CMK (cell line): ENCODE data around the gene GRIA4.

Experiments used
- DNase-seq: peaks from one replicate; pipeline ENCODE4 v3.0.0-alpha.2; 2010; ENCODE audit warnings: low read depth

Gene GRIA4

DNA sequence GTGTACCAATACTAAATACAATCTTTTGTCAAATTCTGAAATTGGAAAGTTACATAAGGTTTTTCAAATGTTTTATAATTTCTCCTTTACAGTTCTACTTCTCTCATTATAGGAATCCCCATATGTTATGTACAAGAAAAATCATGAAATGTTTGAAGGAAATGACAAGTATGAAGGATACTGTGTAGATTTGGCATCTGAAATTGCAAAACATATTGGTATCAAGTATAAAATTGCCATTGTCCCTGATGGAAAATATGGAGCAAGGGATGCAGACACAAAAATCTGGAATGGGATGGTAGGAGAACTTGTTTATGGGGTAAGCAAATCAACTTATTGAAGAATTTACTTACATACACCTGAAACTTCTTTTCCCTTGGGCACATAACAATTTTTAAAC is 308.7 kb downstream of the GRIA4 start:
- no peak for DNase-seq

DNA sequence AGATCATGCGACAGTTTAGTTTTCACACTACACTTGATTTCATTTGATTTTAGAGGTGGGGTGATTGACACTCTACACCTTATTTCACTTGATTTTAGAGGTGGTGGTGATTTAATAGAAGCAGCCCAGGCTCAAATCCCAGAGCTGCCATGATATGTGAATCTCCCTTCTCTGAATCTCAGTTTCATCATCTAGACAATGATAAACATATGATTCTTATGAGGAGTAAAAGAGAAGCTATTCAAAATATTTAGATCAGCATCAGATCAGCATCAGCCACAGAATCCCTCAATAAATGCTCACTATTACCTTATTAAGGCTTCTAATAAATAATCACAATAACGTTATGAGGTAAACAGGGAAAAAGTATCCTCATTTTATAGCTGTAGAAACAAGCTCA is 313.4 kb downstream of the GRIA4 start:
- no peak for DNase-seq

DNA sequence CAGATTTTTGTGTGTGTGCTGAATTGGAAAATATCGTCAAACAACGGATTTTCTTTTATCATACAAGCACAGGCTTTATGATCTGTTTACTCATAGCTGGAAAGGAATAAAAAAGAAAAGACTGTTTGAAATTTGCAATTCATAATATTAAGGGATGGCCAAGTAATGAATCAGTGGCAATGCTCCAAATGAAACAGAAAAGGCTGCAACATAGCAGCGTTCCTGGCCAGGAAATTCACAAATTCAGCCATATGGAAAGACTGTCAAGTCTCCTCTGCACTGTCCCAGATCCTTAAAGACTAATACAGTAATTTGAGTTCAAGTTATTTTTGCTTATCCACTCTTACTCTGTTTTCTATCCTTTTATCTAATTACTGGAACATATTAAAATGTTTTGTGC is 313.9 kb downstream of the GRIA4 start:
- DNase-seq = no peak

DNA sequence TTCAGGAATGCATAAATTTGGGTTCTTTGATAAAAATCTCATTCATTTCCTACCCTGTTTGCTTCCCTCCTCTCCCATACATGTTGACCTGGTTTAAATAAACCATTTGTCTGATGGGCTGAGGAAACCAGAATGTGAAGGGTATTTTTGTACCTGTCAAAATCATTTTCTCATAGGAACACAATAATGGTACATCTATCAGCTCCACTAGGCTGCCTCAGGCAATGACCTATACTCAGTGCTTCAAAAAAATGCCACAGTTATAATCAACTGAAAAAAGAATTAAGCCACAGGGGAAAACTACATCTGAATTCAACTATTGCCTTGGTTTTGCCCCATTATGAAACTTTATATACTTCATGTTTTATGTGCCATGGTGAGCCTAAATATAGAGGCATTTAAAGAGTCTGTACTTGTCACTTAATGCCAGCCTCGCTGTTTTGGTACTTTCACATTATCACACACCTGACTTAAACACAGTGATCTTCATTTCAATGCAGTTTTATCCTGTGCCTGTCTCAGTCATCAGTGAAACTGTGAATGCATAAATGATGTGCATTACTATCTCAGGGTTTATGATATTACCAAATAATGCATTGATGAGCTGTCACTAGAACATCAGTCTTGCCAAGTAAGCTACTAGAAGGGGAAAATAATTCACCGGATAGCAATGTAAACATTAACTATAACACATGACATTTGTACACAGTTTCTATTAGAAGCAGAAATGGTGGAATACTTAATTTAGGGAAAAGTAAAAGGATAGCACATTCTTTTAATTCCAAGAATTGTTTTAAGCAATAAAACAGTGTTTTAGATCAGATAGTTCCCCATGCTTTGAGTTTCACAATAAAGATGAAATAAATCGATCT is 319.4 kb downstream of the GRIA4 start:
- DNase-seq = no peak

DNA sequence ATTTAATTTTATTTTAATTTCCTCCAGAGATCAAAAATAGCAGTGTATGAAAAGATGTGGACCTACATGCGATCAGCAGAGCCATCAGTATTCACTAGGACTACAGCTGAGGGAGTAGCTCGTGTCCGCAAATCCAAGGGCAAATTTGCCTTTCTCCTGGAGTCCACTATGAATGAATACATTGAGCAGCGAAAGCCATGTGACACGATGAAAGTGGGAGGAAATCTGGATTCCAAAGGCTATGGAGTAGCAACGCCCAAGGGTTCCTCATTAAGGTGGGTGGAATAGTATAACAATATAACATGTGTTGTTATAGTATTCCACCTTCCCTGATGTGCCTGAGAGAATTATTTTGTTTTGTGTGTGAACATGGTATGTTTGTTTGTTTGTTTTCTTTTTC is 323.8 kb downstream of the GRIA4 start:
- no peak for DNase-seq

DNA sequence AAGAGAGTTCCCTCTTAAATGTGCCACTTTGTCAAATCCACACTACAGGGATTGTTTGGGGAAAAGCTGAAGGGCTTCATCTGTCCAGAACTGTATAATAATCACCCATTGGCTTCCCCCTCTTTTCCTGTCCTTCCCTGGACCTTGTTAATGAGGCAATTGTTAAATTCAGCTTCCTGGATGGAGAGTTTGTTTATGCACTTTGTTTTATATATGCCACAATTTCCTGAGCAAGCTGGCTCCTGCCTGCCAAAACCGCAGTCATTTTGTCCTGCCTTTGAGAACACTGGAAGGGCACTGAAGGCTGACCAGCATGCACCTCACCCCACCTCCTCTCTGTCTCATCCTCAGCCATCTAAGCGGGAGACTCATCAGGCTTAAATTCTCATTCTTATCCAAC is 325.9 kb downstream of the GRIA4 start:
- DNase-seq = no peak

DNA sequence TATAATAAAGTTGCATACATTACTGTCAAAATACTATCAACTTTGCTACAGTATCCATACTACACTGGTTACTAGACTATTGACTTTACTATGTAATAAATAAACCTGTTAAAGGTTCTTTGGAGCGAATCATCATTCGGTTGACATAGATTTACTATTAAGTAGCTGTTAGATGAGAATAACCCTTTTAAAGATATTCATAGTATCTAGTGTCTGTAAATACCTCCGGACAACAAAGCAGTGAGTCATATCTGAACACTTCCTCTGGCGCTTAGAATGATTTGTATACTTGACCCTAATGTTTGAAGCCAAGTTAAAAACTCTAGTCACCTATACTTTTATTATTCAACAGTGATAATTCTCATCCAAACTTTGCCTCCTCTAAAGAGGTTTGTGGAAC is 327.5 kb downstream of the GRIA4 start:
- no peak for DNase-seq

DNA sequence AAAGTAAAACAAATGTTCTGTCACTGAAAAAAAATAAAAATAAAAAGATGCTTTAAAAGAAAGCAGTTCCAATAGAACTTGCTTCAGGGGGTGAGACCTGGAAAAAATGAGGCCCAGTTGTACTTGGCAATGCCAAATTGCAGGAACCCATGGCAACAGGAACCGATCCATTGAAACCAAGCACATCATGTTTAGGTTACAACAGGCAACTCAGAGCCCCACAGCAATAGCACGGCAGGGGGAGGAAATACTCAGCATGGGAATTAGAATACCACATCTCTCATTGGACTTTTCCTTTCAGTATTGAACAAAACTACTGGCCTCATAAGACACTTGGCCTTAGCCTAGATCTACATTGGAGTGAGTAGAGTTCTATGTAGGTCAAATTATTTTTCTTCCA is 327.9 kb downstream of the GRIA4 start:
- DNase-seq = no peak

DNA sequence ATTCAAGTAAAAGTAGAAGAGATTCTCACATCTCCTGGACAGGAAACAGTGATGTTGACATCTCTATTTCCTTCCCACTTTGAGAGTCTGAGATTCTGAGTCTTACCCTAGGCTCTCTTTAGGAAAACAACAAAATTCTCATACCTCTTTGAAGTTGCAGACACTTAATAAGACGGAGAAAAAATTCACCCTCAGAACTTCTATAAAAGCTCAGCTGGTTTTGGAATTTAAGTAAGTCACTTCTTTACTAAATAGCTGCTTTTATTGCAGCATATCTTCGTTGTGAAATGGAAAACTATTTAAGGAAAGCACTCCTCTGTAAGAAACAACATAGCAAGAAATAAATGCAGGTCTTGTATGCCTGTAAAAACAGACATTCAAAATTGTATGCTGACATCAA is 333.0 kb downstream of the GRIA4 start:
- DNase-seq = no peak

DNA sequence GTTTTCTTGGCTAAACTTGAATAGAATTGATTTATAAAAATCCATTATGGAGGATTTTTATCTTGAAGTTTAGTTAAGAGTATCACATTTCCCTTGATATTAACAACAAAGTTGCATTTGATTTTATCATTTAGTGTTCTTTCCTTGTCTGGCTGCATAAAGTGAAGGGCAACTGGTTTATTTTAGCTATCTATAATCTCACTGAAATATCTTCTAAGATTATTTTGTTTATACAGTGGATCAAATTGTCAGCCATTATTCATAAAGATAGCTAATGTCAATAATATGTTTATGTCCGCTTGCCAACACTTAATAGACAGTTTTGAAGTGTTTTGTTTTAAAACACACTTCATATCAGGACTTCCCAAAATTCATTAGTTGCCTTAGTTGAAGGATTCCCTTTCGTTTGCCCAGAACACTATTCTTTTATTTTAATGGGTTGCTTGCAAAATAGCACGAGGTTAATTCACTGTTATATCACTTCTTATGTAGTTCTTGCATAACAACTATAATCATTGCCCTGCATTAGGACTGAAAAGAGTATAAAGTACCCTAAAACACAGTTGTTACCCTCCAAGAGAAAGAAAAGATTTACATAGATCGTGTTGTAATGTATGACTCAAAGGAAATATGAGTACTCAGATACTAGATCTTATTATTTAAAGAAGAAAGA is 339.2 kb downstream of the GRIA4 start:
- no peak for DNase-seq

DNA sequence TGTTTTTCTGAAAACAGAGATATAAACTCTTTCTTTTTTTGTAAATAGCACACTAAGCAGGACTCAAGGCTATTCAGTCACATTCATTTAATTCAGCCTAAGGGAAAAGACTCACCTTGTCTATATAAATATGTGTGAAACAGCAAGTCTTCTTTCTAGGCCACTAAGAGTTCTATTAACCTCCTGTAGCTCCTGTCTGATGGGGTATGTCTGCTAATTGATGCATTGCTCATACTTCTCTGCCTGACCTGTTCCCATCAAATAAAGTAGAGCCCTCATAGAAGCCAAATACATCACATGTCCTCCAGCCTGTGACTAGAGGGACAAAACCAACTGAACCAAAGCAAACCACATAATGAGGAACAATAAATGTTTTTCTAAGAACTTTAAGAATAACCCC is 344.0 kb downstream of the GRIA4 start:
- no peak for DNase-seq

DNA sequence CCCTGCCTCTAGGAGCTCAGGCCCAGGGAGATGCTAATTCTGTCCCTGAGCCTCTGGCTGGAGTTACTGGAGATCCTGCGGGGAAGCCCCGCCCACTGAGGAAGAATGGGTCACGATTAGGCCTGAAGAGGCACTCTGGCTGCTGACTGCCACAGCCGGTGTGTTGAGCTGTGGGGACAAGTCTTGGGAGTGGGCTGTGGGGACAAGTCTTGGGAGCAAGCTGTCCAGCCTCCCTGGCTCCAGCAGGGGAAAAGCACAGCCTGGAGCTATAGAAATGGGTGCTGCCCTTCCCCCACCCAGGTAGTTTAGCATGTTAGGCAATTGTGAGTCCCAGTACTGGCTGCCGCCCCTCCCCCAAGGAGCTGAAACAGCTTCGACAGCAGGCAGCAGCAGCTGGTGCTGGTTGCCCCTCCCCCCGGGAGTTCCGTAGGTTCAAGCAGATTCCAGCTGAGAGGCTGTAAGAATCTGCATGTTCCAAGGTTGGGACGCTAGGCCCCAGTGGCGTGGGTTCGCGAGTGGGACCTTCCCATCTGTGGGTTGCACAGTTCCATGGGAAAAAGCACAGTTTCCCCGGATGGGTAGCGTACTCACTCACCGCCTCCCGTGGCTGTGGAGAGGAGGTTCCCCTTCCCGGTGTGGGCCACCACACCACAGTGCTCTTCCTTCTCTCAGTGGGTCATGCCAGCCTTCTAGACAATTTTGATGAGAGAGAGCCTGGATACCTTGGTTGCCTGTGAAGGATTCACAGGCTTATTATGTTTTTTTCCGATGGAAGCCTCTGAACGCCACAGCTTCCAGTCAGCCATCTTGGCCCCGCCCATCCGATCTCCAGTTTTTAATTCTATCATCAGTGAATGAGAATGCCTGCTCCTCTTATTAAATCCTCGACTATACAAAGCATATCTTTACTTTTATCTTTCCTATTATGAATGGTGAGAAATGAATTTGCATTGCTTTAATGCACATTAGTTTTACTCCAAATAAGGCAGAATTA is 350.7 kb downstream of the GRIA4 start:
- DNase-seq = no peak

DNA sequence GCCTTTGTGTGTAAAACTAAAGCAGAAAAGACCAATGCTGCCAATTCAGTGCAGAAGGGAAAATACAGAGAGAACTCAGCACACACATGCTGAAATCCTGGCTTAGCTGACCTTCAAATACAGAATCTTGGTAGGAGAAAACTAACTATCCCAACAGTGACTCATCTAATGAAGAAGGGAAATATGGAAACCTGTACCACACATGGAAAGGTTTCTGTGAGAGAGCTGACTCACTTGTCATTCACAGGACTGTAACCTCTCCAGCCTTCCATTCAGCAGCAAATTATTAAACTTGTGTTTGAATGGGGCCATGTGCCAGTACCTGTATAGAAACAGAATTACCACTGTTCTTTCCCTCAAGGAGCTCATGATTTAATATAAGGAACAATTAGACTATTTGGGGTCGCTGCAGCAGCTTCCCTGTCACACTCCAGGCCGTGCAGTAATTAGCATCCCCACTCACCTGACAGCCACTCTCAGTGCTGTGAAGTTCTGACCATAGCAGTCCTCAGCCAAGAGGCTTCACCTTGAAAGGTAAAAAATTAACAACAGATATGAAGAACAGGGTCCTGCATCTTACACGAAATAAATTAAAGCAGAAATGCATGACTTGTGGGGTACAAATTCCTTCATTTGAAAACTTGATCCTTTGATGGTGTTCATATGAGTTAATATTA is 358.3 kb downstream of the GRIA4 start:
- DNase-seq = no peak

DNA sequence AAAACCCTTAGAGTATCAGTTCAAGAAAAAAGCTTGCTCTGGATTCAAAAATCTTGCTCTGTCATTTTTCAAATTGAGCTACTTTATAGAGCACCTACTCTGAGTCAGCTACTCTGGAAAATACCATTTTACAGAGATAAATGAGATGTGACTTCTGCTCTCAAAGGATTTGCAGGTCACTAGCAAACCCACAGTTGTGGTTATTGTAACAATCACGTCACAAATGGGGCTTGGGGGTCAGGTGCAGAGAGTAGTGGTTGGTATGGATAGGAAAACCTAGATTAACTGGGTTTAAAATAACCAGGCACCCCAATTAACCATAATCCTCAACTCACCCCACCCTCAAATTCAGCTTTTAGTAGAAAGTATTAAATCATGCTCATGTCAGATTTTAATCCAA is 359.9 kb downstream of the GRIA4 start:
- no peak for DNase-seq

DNA sequence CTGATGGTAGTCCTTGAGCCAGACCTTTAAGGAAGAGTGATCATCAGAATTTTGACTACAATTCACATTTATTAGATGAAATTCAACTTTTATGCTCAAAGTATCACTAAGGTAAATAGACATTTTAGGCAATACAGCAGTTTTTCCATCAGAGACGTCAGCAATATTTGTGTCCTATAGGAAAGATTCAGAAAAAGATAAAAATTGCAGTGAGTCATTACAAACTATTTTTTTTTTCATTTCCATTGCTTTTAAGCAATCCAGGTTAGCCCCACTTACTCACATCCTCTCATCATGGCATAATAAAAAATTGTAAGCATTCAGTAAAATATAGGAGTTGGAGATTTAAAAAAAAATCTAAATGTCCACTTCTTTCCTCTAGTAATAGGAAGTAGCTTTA is 365.3 kb downstream of the GRIA4 start:
- DNase-seq = no peak

DNA sequence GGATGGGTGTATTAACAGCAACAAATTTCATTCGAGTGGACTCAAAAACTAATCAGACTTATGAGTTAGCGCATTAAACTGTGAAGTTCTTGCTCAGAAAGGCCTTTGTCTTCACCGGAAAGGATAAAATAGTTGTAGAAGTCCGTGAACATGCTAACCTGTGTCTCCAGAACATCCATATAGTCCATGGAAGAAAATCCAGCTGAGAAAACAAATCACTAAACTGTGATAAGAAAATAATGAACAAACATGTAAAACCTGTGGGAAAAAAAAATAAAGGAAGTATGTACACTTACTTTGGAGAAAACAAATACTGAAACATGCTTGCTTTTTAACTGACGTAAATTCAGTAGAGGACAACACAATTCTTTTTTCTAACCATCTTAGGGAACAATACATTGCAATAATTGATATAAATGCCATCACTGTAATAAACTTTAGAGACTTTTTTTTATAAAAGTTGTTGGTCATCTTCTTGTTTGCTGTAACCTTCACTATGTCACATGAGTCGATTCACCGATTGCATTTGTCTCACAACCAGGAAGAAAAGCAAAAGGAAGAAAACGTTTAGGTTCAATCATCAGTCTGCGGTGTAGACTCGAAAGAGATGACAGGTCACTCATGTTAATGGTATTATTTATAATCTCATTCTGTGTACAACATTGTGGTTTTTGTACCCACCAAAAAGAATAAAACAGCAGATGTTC is 370.3 kb downstream of the GRIA4 start:
- DNase-seq = no peak

DNA sequence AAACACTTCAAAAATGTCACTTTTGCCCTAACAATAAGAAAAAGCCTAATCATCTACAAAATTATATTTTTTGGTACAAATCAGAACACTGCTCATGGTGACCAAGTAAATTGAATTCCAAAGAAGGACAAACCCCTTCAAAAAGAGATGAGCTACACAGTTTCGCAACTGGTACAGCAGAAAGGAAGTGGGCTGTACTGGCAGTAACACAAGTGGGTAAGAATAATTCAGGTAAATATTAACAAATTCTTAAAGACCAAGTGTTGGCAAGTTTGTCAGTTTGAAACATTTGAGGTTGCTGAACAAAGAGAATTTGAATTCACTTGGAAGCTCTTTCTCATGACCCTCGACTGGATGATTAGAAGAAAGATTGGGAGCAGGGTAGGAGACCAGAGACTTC is 376.7 kb downstream of the GRIA4 start:
- no peak for DNase-seq

DNA sequence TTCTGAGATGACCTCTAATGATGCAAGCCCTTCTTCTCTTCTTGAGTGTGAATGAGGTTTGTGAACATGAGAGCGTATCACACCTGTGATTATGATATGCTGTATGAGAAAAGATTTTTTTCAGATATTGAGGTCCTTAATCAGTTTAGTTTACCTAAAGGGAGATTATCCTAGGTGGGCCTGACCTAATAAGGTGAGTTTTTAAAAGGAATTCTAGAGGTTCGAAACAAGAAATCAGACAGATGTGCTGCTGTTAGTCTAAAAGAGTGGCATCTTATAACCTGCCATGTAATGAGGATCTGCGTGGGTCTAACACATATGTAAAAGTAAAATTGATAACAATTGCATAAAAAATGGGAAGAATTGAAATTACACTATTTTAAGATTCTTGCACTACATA is 378.3 kb downstream of the GRIA4 start:
- DNase-seq = no peak

DNA sequence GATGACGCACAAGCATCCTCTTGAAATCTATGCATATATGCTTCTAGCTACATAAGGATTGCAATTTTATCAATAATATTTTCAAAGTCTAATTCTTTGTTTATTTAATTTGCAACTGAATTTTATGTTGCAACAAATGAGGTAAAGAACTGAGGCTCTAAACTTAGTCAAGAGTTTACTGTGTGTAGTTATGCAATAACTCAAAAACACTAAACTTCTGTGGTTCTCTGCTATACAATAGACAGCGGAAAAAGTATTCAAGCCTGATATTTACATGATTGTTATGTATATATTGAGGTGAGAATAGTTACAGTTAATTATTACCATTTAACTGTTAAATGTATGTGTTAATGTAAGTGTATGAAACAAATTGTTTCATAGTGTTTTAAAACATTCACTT is 379.3 kb downstream of the GRIA4 start:
- no peak for DNase-seq

DNA sequence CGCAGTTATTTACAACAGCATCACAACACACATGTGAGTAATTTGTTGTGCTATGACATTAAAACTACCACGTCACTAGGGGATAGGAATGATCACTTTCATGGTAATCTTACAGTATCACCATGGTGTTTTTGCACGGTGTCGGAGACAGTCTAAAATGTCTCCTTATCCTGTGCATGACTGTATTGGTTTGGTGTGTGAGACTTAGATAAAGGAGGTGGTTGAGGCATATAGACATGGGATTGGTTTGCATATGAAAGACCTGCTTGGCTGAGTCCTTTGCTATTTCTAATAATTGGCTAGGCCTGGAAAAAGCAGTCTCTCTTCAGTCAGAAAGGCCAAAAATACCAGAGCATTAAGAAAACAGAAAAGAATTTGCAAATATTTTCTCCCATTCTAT is 382.0 kb downstream of the GRIA4 start:
- no peak for DNase-seq

DNA sequence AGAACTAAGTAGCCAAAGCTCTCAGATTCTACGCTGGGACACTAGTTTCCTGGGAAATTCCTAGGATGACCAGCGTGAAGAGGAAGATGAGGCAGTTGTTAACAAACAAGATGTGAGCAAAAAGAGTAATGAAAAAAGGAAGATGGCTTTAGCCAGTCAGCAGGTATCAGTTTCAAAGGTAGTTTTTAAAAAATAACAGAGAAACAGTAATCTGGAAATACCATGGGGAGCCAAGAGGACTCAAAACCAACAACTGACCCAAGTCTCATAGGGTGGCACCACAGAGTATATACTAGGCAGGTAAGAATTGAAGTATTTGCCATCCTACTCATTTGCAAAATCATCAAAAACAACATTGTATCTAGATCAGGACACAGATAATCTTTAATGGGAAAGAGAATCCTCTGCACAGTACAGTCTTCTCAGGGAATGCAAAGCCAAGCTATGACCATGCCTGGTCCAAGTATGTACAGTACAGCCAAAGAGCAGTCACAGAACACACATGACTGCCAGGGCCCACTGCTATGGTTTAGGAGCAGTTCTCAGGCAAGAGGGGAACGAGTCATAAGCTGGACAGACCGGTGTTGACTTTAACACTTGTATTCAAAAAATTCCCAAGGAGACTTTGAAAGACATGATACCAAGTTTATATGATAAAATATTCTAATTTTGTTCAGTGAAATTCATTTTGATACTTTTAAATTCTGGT is 391.6 kb downstream of the GRIA4 start:
- no peak for DNase-seq
